DND-41 (cell line): ENCODE measurements around the gene ATP6V0E2.

ENCODE experiments used
- ATAC-seq: fragments of 200-7000 bp; cut with Tn5 transposase; 3 replicates; pipeline ENCODE4 v1.9.1; 2021; ENCODE audit warnings: low read depth; ENCODE audit not compliant: insufficient read depth
- DNase-seq: peaks from one replicate; pipeline ENCODE4 v3.0.0-alpha.2; 2020
- H2AFZ ChIP-seq: 2 replicates; pipeline ENCODE4 v1.6.0; 2012; ENCODE audit warnings: low read depth, low read length
- H3K27ac ChIP-seq: 2 replicates; pipeline ENCODE4 v1.5.1; 2012; ENCODE audit warnings: low read length, inconsistent platforms
- H3K27me3 ChIP-seq: fragments of 200-600 bp; sonication (generic); 2 replicates; pipeline ENCODE4 v1.6.0; 2012; ENCODE audit warnings: low read length, mild to moderate bottlenecking, inconsistent platforms; ENCODE audit not compliant: insufficient read depth, poor library complexity
- H3K36me3 ChIP-seq: 2 replicates; pipeline ENCODE4 v1.5.1; 2012; ENCODE audit warnings: low read length, inconsistent platforms; ENCODE audit not compliant: insufficient read depth
- H3K4me1 ChIP-seq: 2 replicates; pipeline ENCODE4 v1.5.1; 2012; ENCODE audit warnings: mild to moderate bottlenecking, low read length; ENCODE audit not compliant: insufficient read depth
- H3K4me2 ChIP-seq: 2 replicates; pipeline ENCODE4 v1.6.0; 2012; ENCODE audit warnings: mild to moderate bottlenecking, moderate library complexity, low read length, inconsistent platforms; ENCODE audit not compliant: insufficient read depth
- H3K4me3 ChIP-seq, 2 experiments: fragments of 200-600 bp in 1 of 2; shearing (Covaris generic) in 1 of 2; 2 replicates each; pipeline ENCODE4 v1.5.1; 2012 to 2016; ENCODE audit warnings: inconsistent platforms in 2 of 2, low read length in 2 of 2, mild to moderate bottlenecking in 2 of 2, low read depth in 1 of 2, moderate library complexity in 1 of 2
- H3K79me2 ChIP-seq: 2 replicates; pipeline ENCODE4 v1.6.0; 2012; ENCODE audit warnings: low read length, inconsistent platforms; ENCODE audit not compliant: insufficient read depth
- H3K9ac ChIP-seq: 2 replicates; pipeline ENCODE4 v1.6.0; 2012; ENCODE audit warnings: low read depth, mild to moderate bottlenecking, inconsistent platforms, low read length, moderate library complexity
- H3K9me3 ChIP-seq: 2 replicates; pipeline ENCODE4 v1.5.1; 2012; ENCODE audit warnings: low read length, moderate library complexity, mild to moderate bottlenecking, inconsistent platforms; ENCODE audit not compliant: insufficient read depth, severe bottlenecking
- H4K20me1 ChIP-seq: 2 replicates; pipeline ENCODE4 v1.6.0; 2012; ENCODE audit warnings: low read length; ENCODE audit not compliant: insufficient read depth
- EZH2 ChIP-seq: IDR thresholded peaks from 3 replicates; pipeline ENCODE4 v1.6.1; 2012; ENCODE audit warnings: borderline replicate concordance, low read depth, mild to moderate bottlenecking, moderate library complexity, low read length, inconsistent platforms; ENCODE audit not compliant: severe bottlenecking
- TF ChIP-seq, protein P1 (sequence below): IDR thresholded peaks from 2 replicates; pipeline ENCODE4 v1.5.1; 2012; ENCODE audit warnings: borderline replicate concordance, low read length, moderate library complexity, mild to moderate bottlenecking; ENCODE audit not compliant: poor library complexity, severe bottlenecking; ENCODE audit errors: extremely low read depth

The ATP6V0E2 gene

DNA sequence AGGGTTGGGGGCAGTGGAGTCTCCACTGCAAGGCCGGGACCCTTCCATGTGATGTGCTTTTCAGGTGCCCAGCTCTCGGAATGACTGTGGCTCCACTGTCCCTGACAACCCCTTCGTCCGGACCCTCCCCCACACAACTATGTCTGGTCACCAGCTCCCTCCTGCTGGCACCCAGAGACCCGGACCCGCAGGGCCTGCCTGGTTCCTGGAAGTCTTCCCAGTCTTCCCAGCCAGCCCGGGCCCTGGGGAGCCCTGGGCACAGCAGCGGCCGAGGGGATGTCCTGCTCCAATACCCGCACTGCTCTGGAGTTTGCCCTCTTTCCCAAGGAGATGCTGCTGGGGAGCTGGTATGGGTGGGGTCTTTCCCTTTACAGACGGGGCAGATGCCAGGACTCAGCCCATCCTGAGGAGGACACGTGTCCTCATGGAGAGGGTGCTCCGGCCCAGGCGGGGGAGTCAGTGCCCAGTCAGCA is 5.5 kb downstream of the ATP6V0E2 start:
- DNase-seq, result no peak
- Histone ChIP-seq H3K79me2 (peaks cover 13% of the 10 kb centered on the region), H3K4me1 (peaks cover 16% of the 10 kb centered on the region), H2AFZ (no peak overlapping the region), H3K4me2 (no peak overlapping the region), H3K9me3 (no peaks in the 10 kb centered on the region), H3K36me3 (peaks cover 39% of the 10 kb centered on the region), H4K20me1 (peaks cover 8% of the 10 kb centered on the region), H3K27me3 (no peaks in the 10 kb centered on the region), H3K27ac (no peak overlapping the region), H3K4me3 (no peak overlapping the region), H3K9ac (no peak overlapping the region)
- ATAC-seq, result no peak
- no peak for TF ChIP-seq EZH2
- TF ChIP-seq, protein P1, sequence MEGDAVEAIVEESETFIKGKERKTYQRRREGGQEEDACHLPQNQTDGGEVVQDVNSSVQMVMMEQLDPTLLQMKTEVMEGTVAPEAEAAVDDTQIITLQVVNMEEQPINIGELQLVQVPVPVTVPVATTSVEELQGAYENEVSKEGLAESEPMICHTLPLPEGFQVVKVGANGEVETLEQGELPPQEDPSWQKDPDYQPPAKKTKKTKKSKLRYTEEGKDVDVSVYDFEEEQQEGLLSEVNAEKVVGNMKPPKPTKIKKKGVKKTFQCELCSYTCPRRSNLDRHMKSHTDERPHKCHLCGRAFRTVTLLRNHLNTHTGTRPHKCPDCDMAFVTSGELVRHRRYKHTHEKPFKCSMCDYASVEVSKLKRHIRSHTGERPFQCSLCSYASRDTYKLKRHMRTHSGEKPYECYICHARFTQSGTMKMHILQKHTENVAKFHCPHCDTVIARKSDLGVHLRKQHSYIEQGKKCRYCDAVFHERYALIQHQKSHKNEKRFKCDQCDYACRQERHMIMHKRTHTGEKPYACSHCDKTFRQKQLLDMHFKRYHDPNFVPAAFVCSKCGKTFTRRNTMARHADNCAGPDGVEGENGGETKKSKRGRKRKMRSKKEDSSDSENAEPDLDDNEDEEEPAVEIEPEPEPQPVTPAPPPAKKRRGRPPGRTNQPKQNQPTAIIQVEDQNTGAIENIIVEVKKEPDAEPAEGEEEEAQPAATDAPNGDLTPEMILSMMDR, result no peak

DNA sequence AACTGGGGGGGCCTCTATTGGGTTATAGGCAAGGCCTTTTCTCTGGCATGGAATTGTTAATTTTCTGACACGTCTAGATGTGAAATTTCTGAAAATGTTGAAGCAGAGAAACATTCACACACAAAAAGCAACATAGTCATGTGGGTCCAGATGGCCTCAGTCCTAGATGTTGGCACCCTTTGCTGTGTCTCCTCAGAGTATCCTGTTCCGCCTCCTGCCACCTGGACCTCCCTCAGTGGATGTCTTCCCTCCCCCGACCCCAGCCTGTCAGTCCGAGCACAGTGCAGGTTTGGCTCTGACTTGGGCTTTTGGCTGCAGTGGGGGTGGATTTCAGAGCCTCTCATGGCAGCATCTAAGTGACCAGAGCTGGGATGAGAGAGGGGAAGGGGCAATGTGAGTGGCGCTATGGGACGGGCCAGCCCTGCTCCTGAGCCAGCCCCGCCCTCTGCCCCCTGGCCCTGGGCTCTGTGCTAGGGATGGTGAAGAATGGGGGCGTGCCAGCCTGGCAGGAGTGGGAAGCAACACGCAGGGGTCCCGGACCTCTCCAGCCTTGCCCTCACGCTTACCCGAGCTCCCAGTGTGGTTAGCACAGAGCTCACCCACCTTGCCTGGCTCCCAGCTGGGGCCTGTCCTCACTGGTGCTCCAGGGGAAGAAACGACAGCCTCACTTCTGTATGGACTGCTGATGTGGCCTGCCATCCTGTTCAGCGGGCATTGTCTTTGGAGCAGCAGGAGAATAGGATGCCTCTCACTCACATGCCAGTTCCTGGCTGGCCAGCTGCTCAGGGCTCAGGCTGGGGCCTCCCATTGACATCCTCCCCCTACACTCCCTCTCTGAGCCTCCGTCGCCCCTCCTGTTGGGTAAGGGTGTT is 6.2 kb downstream of the ATP6V0E2 start:
- H3K4me2 ChIP-seq, result no peak overlapping the region

DNA sequence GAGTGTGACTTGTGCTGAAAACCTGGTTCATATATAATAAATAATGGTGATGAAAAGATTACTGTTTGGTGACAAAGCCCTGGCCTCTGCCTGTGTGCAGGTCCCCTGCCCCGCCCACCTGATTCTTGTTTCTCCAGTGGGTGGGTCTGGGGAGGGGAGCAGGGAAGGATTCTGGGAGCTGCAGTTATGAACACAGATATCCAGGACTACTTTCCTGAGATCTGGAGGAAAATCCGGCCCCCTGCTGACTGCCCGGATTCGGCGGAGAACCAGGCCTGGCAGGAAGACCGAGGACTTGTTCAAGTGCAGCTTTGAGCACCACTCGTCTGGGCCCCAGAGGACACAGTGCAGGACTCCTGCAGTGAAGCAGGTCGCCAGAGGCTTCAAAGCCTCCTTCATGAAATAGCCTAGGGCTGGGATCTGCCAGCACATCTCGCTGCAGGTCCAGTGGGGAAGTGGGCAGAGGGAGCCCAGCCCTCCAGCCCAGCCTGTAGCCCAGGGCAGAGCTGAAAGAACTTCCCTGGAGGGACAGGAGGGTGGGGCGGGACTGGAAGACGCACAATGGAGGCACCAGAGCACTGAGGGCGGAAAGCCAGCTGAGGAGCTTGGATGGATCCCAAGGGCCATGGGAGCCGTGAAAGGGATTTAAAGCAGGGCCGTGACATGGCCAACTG is 7.0 kb downstream of the ATP6V0E2 start:
- Histone ChIP-seq H3K4me3 (no peak overlapping the region), H3K9me3 (no peaks in the 10 kb centered on the region), H3K36me3 (peaks cover 35% of the 10 kb centered on the region), H3K4me2 (no peak overlapping the region), H4K20me1 (peaks cover 8% of the 10 kb centered on the region), H3K27me3 (no peaks in the 10 kb centered on the region), H3K79me2 (no peaks in the 10 kb centered on the region), H3K4me1 (peaks cover 1% of the 10 kb centered on the region), H3K9ac (no peak overlapping the region), H2AFZ (no peak overlapping the region), H3K27ac (no peak overlapping the region)
- TF ChIP-seq EZH2, result no peak
- TF ChIP-seq, protein P1, result no peak
- ATAC-seq (no peak), DNase-seq (no peak)

More for the DNA sequence above, 6.2 kb downstream of the ATP6V0E2 start:
- Histone ChIP-seq H3K4me1 (peaks cover 9% of the 10 kb centered on the region), H3K27ac (no peak overlapping the region), H3K4me3 (no peak overlapping the region), H3K9ac (no peak overlapping the region), H3K79me2 (peaks cover 6% of the 10 kb centered on the region), H3K9me3 (no peaks in the 10 kb centered on the region), H3K27me3 (no peaks in the 10 kb centered on the region), H3K36me3 (peaks cover 39% of the 10 kb centered on the region), H4K20me1 (peaks cover 8% of the 10 kb centered on the region), H2AFZ (no peak overlapping the region)
- ATAC-seq (no peak), DNase-seq (no peak)
- no peak for TF ChIP-seq EZH2
- TF ChIP-seq, protein P1, result no peak
